ENCODE results near the gene PPP5C.
"Not testable (repeated sequence)": the region's sequence is repeated elsewhere in the genome, so short reads cannot be mapped to it uniquely, and the experiment has no call there.

The PPP5C gene

DNA sequence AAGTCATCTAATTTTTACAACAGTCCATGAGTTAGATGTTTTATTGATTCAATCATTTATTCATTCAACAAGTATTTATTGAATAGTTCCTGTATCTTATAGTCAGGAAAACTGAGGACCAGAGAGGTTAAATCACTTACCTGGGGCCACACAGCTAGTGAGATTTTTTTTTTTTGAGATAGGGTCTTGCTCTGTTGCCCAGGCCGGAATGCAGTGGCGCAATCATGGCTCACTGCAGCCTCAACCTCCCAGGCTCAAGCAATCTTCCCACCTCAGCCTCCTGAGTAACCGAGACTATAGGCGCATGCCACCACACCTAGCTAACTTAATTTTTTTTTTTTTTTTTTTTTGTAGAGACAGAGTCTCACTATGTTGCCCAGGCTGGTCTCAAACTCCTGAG is 88.8 kb downstream of the PPP5C start:
- DNase-seq, result not testable (repeated sequence)

Measured in CD4-positive, alpha-beta T cell treated with Interleukin-4 for 1 hour (primary cell).